ENCODE data around the gene SNAPC1.

GRCh38 chr14:61733972-61734371 lies 28.2 kb upstream of the SNAPC1 start:
- TF ChIP-seq POLR2A (IDR thresholded peaks at IDR 0.05; ENCODE audit: low read depth, low read length) (no peak), POLR2AphosphoS5 (IDR thresholded peaks at IDR 0.05; ENCODE audit: low read depth, low read length) (no peak)
